Vagina (tissue), 2 donors: Measurements from ENCODE around the gene NPAP1.

ENCODE experiments used
- CTCF ChIP-seq, 3 experiments: fragments of 450-650 bp in 2 of 3; fragments of 200-600 bp in 1 of 3; sonication (generic) in 1 of 3; IDR thresholded peaks; one replicate each; pipeline ENCODE4 v1.5.1; 2017 to 2019; ENCODE audit warnings: antibody characterized with exemption in 3 of 3, mild to moderate bottlenecking in 2 of 3, moderate library complexity in 2 of 3
- POLR2A ChIP-seq, 2 donors: fragments of 450-650 bp; IDR thresholded peaks; one replicate each; pipeline ENCODE4 v1.6.1; 2017; ENCODE audit warnings: antibody characterized with exemption in 2 of 2, mild to moderate bottlenecking in 2 of 2, moderate library complexity in 2 of 2
- POLR2AphosphoS5 ChIP-seq, 2 donors: sonication (generic); formaldehyde crosslinking; IDR thresholded peaks; one replicate each; pipeline ENCODE4 v1.9.0; 2017; ENCODE audit warnings: antibody characterized with exemption in 2 of 2, mild to moderate bottlenecking in 2 of 2, low read depth in 1 of 2; ENCODE audit not compliant: insufficient read depth in 1 of 2

- TF ChIP-seq POLR2AphosphoS5 (IDR thresholded peaks at IDR 0.05; ENCODE audit: insufficient read depth in 1 of 2, low read depth in 1 of 2) (no peak), CTCF (IDR thresholded peaks at IDR 0.05) (no peak), POLR2A (IDR thresholded peaks at IDR 0.05) (no peak)
Observed at GRCh38 chr15:24645627-24646026, 29.9 kb upstream of the NPAP1 start.
